Sciatic nerve (tissue), 2 donors: ENCODE measurements around the gene RIMKLB. TPM values are rescaled to one million over a fixed set of nuclear protein-coding genes. Genes with fewer than 3 reads are reported as not detected.
"Not testable (repeated sequence)": the region's sequence is repeated elsewhere in the genome, so short reads cannot be mapped to it uniquely, and the experiment has no call there.

Experiments used
- ATAC-seq: fragments of 200-7000 bp; cut with Tn5 transposase; one replicate; pipeline ENCODE4 v1.9.1; 2020; ENCODE audit warnings: mild to moderate bottlenecking, moderate library complexity
- DNase-seq: peaks from one replicate; pipeline ENCODE4 v3.0.0-alpha.2; 2020; ENCODE audit warnings: low spot score
- intact Hi-C: fragments of 100-400 bp; cut with DNase I; formaldehyde crosslinking; loops from one replicate; pipeline ENCODE4 v1.14.2; 2022
- total RNA-seq: library from RNA; stranded (reverse); fragmentation: NEBNext Ultra II Directional; extraction: Animal tissue kit (Norgen Biotek cat#: 25700); gene quantifications from one replicate; pipeline ENCODE4 v1.2.1, GENCODE V29; 2021
- donor health status: DM: no; HTN: no; CAD: no.
- donor health status: DM: no; HTN: no; CAD: no.

RIMKLB gene
- total RNA-seq, 1 donor from 2014 or later = 79.8 TPM

GRCh38 chr12:8687846-8688601 lies 9.8 kb upstream of the RIMKLB start:
- ATAC-seq (peak; percentile 95), DNase-seq (no peak)
- intact Hi-C loops = no loop called here

- no peak for ATAC-seq
- DNase-seq = no peak
- intact Hi-C loops = no loop called here
These were observed 8.1 kb upstream of the RIMKLB start for GRCh38 chr12:8689681-8690080.

GRCh38 chr12:8692573-8692972 lies 5.2 kb upstream of the RIMKLB start:
- ATAC-seq (peak; percentile 82), DNase-seq (peak; percentile 81)
- intact Hi-C loops = no loop called here

- no peak for ATAC-seq
- DNase-seq = no peak
- intact Hi-C loops = no loop called here
These were observed 2.7 kb upstream of the RIMKLB start for GRCh38 chr12:8695116-8695515.

GRCh38 chr12:8696442-8697090 lies 1.2 kb upstream of the RIMKLB start:
- intact Hi-C loops = no loop called here
- ATAC-seq = no peak
- no peak for DNase-seq

GRCh38 chr12:8697120-8697475 lies 693 bp upstream of the RIMKLB start:
- ATAC-seq = peak; percentile 45
- intact Hi-C loops = no loop called here
- DNase-seq = no peak

- ATAC-seq = peak; percentile 63
- intact Hi-C loops = no loop called here
- DNase-seq = peak; percentile 84
These were observed 501 bp downstream of the RIMKLB start for GRCh38 chr12:8698132-8698851.

GRCh38 chr12:8698879-8699278 lies 1.1 kb downstream of the RIMKLB start:
- ATAC-seq (no peak), DNase-seq (no peak)
- intact Hi-C loops = no loop called here

GRCh38 chr12:8699714-8700113 lies 1.9 kb downstream of the RIMKLB start:
- DNase-seq = no peak
- intact Hi-C loops = no loop called here
- ATAC-seq = no peak

- intact Hi-C loops = no loop called here
- DNase-seq (no peak), ATAC-seq (no peak)
These were observed 3.4 kb downstream of the RIMKLB start for GRCh38 chr12:8701046-8701660.

- intact Hi-C loops = no loop called here
- no peak for ATAC-seq
- no peak for DNase-seq
These were observed 4.4 kb downstream of the RIMKLB start for GRCh38 chr12:8702159-8702558.

GRCh38 chr12:8709124-8709830 lies 11.5 kb downstream of the RIMKLB start:
- peak; percentile 90 for ATAC-seq
- DNase-seq = no peak
- intact Hi-C loops = no loop called here

- ATAC-seq (peak; percentile 38), DNase-seq (no peak)
- intact Hi-C loops = no loop called here
These were observed 14.8 kb downstream of the RIMKLB start for GRCh38 chr12:8712572-8712971.

GRCh38 chr12:8722286-8722800 lies 24.6 kb downstream of the RIMKLB start:
- ATAC-seq (no peak), DNase-seq (no peak)
- intact Hi-C loops = no loop called here

GRCh38 chr12:8734873-8735381 lies 37.1 kb downstream of the RIMKLB start:
- no peak for DNase-seq
- peak; percentile 77 for ATAC-seq
- intact Hi-C loops = no loop called here

- ATAC-seq = no peak
These were observed 44.7 kb downstream of the RIMKLB start for GRCh38 chr12:8742501-8742900.

GRCh38 chr12:8743121-8743520 lies 45.3 kb downstream of the RIMKLB start:
- DNase-seq, intact Hi-C loops, ATAC-seq: not testable (repeated sequence)

More at GRCh38 chr12:8742501-8742900, 44.7 kb downstream of the RIMKLB start:
- no peak for DNase-seq
- intact Hi-C loops = no loop called here

GRCh38 chr12:8745631-8746030 lies 47.8 kb downstream of the RIMKLB start:
- intact Hi-C loops, ATAC-seq, DNase-seq: not testable (repeated sequence)

GRCh38 chr12:8746046-8746445 lies 48.3 kb downstream of the RIMKLB start:
- no peak for ATAC-seq
- intact Hi-C loops = no loop called here
- DNase-seq = no peak
